Upper lobe of left lung (tissue), 4 donors: ENCODE data around the gene PARP9.

Experiments used
- EP300 ChIP-seq, 4 donors: sonication (generic); formaldehyde crosslinking; IDR thresholded peaks; one replicate each; pipeline ENCODE4 v1.5.1; 2017; ENCODE audit warnings: antibody characterized with exemption in 4 of 4, control low read depth in 2 of 4
- POLR2AphosphoS5 ChIP-seq, 2 donors: sonication (generic); formaldehyde crosslinking; IDR thresholded peaks; one replicate each; pipeline ENCODE4 v1.5.1; 2017; ENCODE audit warnings: antibody characterized with exemption in 2 of 2
- TF ChIP-seq, protein P1 (sequence below), 6 experiments: fragments of 450-650 bp in 4 of 6; fragments of 200-600 bp in 2 of 6; sonication (generic) in 2 of 6; IDR thresholded peaks; one replicate each; pipeline ENCODE4 v1.5.1; 2016 to 2019; ENCODE audit warnings: antibody characterized with exemption in 6 of 6

DNA sequence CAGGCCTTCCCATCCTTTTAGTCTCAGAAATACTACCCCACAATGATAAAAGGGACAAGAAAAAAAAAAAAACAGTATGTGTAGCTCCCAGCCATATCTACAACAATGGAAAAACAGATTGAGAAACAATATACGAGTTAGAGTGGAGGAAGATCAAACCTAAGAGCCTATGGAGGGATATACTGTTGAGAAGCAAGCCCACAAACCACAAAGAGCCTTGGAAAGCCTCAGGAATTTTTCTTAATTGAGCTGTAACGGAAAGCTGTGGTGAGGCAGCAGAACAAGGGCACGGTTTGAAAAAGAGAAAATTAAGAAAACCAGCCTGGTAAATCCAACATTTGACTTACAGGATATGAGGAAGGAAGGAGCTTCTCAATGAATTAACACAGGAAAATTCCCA lies 70.8 kb downstream of the PARP9 start:
- TF ChIP-seq, protein P1, sequence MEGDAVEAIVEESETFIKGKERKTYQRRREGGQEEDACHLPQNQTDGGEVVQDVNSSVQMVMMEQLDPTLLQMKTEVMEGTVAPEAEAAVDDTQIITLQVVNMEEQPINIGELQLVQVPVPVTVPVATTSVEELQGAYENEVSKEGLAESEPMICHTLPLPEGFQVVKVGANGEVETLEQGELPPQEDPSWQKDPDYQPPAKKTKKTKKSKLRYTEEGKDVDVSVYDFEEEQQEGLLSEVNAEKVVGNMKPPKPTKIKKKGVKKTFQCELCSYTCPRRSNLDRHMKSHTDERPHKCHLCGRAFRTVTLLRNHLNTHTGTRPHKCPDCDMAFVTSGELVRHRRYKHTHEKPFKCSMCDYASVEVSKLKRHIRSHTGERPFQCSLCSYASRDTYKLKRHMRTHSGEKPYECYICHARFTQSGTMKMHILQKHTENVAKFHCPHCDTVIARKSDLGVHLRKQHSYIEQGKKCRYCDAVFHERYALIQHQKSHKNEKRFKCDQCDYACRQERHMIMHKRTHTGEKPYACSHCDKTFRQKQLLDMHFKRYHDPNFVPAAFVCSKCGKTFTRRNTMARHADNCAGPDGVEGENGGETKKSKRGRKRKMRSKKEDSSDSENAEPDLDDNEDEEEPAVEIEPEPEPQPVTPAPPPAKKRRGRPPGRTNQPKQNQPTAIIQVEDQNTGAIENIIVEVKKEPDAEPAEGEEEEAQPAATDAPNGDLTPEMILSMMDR (IDR thresholded peaks at IDR 0.05), result no peak
- TF ChIP-seq EP300 (IDR thresholded peaks at IDR 0.05), result no peak
- TF ChIP-seq POLR2AphosphoS5 (IDR thresholded peaks at IDR 0.05), result no peak
